Rectal smooth muscle tissue (tissue), 1 donor: ENCODE measurements around the gene DPYSL3.

Experiments used
- H3K27ac ChIP-seq: one replicate; pipeline ENCODE4 v1.7.0; 2013; ENCODE audit warnings: low read depth, low read length, inconsistent platforms
- H3K27me3 ChIP-seq: one replicate; pipeline ENCODE4 v1.7.0; 2013; ENCODE audit warnings: low read length; ENCODE audit not compliant: control insufficient read depth, insufficient read depth
- H3K36me3 ChIP-seq: one replicate; pipeline ENCODE4 v1.7.0; 2013; ENCODE audit warnings: low read length; ENCODE audit not compliant: control insufficient read depth, insufficient read depth
- H3K4me1 ChIP-seq: one replicate; pipeline ENCODE4 v1.7.0; 2013; ENCODE audit warnings: low read length; ENCODE audit not compliant: control insufficient read depth, insufficient read depth
- H3K4me3 ChIP-seq: one replicate; pipeline ENCODE4 v1.7.0; 2013; ENCODE audit warnings: low read length
- H3K9ac ChIP-seq: one replicate; pipeline ENCODE4 v1.7.0; 2013; ENCODE audit warnings: low read length

Gene DPYSL3

GRCh38 chr5:147481874-147482705, 27.8 kb downstream of the DPYSL3 start:
- H3K4me1 ChIP-seq: peaks cover 42% of the 10 kb centered on the region
- H3K27ac ChIP-seq: peak overlapping the region; percentile 59
- H3K27me3 ChIP-seq: no peaks in the 10 kb centered on the region
- no peak overlapping the region for H3K4me3 ChIP-seq
- H3K36me3 ChIP-seq: no peaks in the 10 kb centered on the region
- H3K9ac ChIP-seq: no peak overlapping the region

GRCh38 chr5:147481376-147481775, 28.5 kb downstream of the DPYSL3 start:
- H3K36me3 ChIP-seq: no peaks in the 10 kb centered on the region
- H3K9ac ChIP-seq: no peak overlapping the region
- H3K4me1 ChIP-seq: peaks cover 36% of the 10 kb centered on the region
- no peak overlapping the region for H3K4me3 ChIP-seq
- H3K27ac ChIP-seq: peak overlapping the region; percentile 8
- no peaks in the 10 kb centered on the region for H3K27me3 ChIP-seq

- Histone ChIP-seq H3K4me3 (no peak overlapping the region), H3K9ac (no peak overlapping the region), H3K36me3 (no peaks in the 10 kb centered on the region), H3K27ac (no peak overlapping the region), H3K4me1 (peaks cover 36% of the 10 kb centered on the region), H3K27me3 (no peaks in the 10 kb centered on the region)
Measured at GRCh38 chr5:147479949-147480348, 29.9 kb downstream of the DPYSL3 start.

- H3K4me3 ChIP-seq: no peak overlapping the region
Measured at GRCh38 chr5:147479444-147479843, 30.4 kb downstream of the DPYSL3 start.

GRCh38 chr5:147474140-147474539, 35.7 kb downstream of the DPYSL3 start:
- peaks cover 11% of the 10 kb centered on the region for H3K4me1 ChIP-seq
- no peak overlapping the region for H3K27ac ChIP-seq
- no peaks in the 10 kb centered on the region for H3K36me3 ChIP-seq
- H3K9ac ChIP-seq: no peak overlapping the region
- H3K4me3 ChIP-seq: no peak overlapping the region
- H3K27me3 ChIP-seq: no peaks in the 10 kb centered on the region

More at GRCh38 chr5:147479444-147479843, 30.4 kb downstream of the DPYSL3 start:
- Histone ChIP-seq H3K27me3 (no peaks in the 10 kb centered on the region), H3K9ac (no peak overlapping the region), H3K27ac (no peak overlapping the region), H3K4me1 (peaks cover 33% of the 10 kb centered on the region), H3K36me3 (no peaks in the 10 kb centered on the region)

GRCh38 chr5:147472664-147473475, 37.0 kb downstream of the DPYSL3 start:
- H3K27me3 ChIP-seq: no peaks in the 10 kb centered on the region
- peak overlapping the region; percentile 55 for H3K27ac ChIP-seq
- no peaks in the 10 kb centered on the region for H3K36me3 ChIP-seq
- H3K9ac ChIP-seq: no peak overlapping the region
- no peak overlapping the region for H3K4me3 ChIP-seq
- peaks cover 8% of the 10 kb centered on the region for H3K4me1 ChIP-seq

GRCh38 chr5:147467973-147468508, 41.8 kb downstream of the DPYSL3 start:
- no peak overlapping the region for H3K9ac ChIP-seq
- no peaks in the 10 kb centered on the region for H3K36me3 ChIP-seq
- peaks cover 5% of the 10 kb centered on the region for H3K4me1 ChIP-seq
- H3K27ac ChIP-seq: no peak overlapping the region
- H3K4me3 ChIP-seq: no peak overlapping the region
- no peaks in the 10 kb centered on the region for H3K27me3 ChIP-seq

GRCh38 chr5:147466360-147466980, 43.4 kb downstream of the DPYSL3 start:
- no peak overlapping the region for H3K4me3 ChIP-seq
- H3K9ac ChIP-seq: no peak overlapping the region
- no peaks in the 10 kb centered on the region for H3K27me3 ChIP-seq
- no peaks in the 10 kb centered on the region for H3K36me3 ChIP-seq
- H3K4me1 ChIP-seq: no peaks in the 10 kb centered on the region
- H3K27ac ChIP-seq: no peak overlapping the region

- no peak overlapping the region for H3K27ac ChIP-seq
- no peaks in the 10 kb centered on the region for H3K4me1 ChIP-seq
- H3K36me3 ChIP-seq: no peaks in the 10 kb centered on the region
Measured at GRCh38 chr5:147465747-147466146, 44.1 kb downstream of the DPYSL3 start.

GRCh38 chr5:147464211-147464610, 45.7 kb downstream of the DPYSL3 start:
- Histone ChIP-seq H3K9ac (no peak overlapping the region), H3K4me3 (no peak overlapping the region), H3K4me1 (no peaks in the 10 kb centered on the region), H3K36me3 (no peaks in the 10 kb centered on the region), H3K27me3 (no peaks in the 10 kb centered on the region), H3K27ac (no peak overlapping the region)

More at GRCh38 chr5:147465747-147466146, 44.1 kb downstream of the DPYSL3 start:
- Histone ChIP-seq H3K27me3 (no peaks in the 10 kb centered on the region), H3K4me3 (no peak overlapping the region), H3K9ac (no peak overlapping the region)

GRCh38 chr5:147461915-147462314, 48.0 kb downstream of the DPYSL3 start:
- Histone ChIP-seq H3K27ac (no peak overlapping the region), H3K4me1 (no peaks in the 10 kb centered on the region), H3K4me3 (no peak overlapping the region), H3K36me3 (no peaks in the 10 kb centered on the region), H3K9ac (no peak overlapping the region), H3K27me3 (no peaks in the 10 kb centered on the region)

GRCh38 chr5:147460380-147460779, 49.5 kb downstream of the DPYSL3 start:
- no peak overlapping the region for H3K27ac ChIP-seq
- no peaks in the 10 kb centered on the region for H3K27me3 ChIP-seq
- peaks cover 9% of the 10 kb centered on the region for H3K4me1 ChIP-seq
- H3K4me3 ChIP-seq: no peak overlapping the region
- no peaks in the 10 kb centered on the region for H3K36me3 ChIP-seq
- no peak overlapping the region for H3K9ac ChIP-seq
